Amygdala (tissue), 56 donors: ENCODE measurements around the gene MCF2L.
"Not testable (repeated sequence)": the region's sequence is repeated elsewhere in the genome, so short reads cannot be mapped to it uniquely, and the experiment has no call there.

ENCODE experiments used
- DNase-seq, 56 donors: peaks; one replicate each; lab custom pipeline; 2025; lab: John Stamatoyannopoulos, UW

The MCF2L gene

GRCh38 chr13:113105032-113105920, 136.3 kb downstream of the MCF2L start, which contains the start of gene F7:
Gene F7, plus strand, starts transcription at chr13:113105791. Its CDS starts 51 bp downstream, at chr13:113105842.
- DNase-seq, result no peak

- DNase-seq, result no peak
Measured at GRCh38 chr13:113105921-113106452, 137.0 kb downstream of the MCF2L start.

- no peak for DNase-seq
Measured at GRCh38 chr13:113106711-113107351, 137.8 kb downstream of the MCF2L start.

GRCh38 chr13:113108521-113108920, 139.5 kb downstream of the MCF2L start:
- not testable (repeated sequence) for DNase-seq

- DNase-seq, result no peak
Measured at GRCh38 chr13:113109151-113110047, 140.4 kb downstream of the MCF2L start.

- no peak for DNase-seq
Measured at GRCh38 chr13:113110048-113110851, 141.2 kb downstream of the MCF2L start.

GRCh38 chr13:113110852-113111315, 141.9 kb downstream of the MCF2L start:
- no peak for DNase-seq

- DNase-seq, result not testable (repeated sequence)
Measured at GRCh38 chr13:113111821-113112220, 142.8 kb downstream of the MCF2L start.

GRCh38 chr13:113112475-113112874, 143.5 kb downstream of the MCF2L start:
- not testable (repeated sequence) for DNase-seq

GRCh38 chr13:113112893-113113845, 144.2 kb downstream of the MCF2L start:
- no peak for DNase-seq

GRCh38 chr13:113113846-113114271, 144.8 kb downstream of the MCF2L start:
- DNase-seq, result no peak

- no peak for DNase-seq
Measured at GRCh38 chr13:113114511-113115362, 145.7 kb downstream of the MCF2L start.

- DNase-seq, result no peak
Measured at GRCh38 chr13:113115363-113116205, 146.6 kb downstream of the MCF2L start.

GRCh38 chr13:113116206-113116800, 147.3 kb downstream of the MCF2L start:
- no peak for DNase-seq

- no peak for DNase-seq
Measured at GRCh38 chr13:113116871-113117271, 147.9 kb downstream of the MCF2L start.

GRCh38 chr13:113117335-113117872, 148.4 kb downstream of the MCF2L start:
- no peak for DNase-seq
